NCI-H2196 treated with DMSO at 0.1 percent for 48 hours (cell line): ENCODE results near the gene TRA2B.

Experiments
- DNase-seq: peaks from one replicate; lab custom pipeline; 2025; ENCODE audit not compliant: unreplicated experiment; lab: John Stamatoyannopoulos, UW

Gene TRA2B

DNA sequence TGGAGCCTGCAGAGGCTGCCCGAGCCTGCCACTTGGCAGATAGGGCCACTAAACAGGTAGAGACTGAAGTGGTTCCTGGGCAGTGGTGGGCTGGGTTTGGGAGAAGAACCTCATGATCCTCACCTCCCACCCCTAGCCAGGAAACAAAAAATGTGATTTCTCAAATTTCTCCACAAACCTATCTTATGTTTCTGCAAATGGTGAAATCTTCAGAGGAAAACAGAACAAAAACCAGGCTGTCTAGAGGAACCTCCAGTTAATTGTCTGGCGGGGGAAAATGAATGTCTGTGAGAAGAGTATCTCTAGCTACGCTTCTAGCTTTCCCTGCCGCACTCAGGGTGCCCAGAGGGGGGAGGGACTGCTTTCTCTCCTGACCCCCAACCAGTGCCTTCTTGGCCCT lies 55.9 kb downstream of the TRA2B start:
- no peak for DNase-seq

DNA sequence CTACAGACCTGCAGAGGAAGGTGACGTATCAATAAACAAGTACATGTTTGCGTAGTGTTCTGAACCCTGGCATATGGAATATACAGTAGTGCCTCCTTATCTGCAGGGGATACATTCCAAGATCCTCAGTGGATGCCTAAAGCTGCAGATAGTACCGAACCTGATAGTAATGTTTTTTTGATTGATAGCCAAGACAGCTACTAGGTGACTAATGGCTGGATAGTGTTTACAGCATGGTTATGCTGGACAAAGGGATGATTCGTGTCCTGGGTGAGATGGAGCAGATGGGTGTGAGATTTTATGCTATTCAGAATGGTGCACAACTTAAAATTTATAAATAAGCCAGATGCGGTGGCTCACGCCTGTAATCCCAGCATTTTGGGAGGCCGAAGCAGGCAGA lies 57.2 kb downstream of the TRA2B start:
- DNase-seq = no peak

DNA sequence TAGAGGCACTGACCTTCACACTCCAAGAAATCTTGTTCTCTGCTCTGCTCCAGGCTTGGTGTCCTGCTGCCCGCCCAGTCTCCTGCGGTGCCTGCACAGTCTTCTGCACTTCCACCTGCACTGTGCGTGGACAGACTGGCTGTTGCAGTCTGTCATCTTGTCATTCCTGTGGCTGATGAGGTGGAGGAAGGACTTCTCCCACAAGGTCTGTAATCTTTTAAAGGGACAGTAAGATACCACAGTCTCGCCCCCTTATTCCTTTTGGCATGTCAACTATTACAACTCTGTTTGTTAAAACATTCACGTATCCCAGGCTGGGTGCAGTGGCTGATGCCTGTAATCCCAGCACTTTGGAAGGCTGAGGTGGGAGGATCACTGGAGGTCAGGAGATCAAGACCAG lies 58.9 kb downstream of the TRA2B start:
- no peak for DNase-seq

DNA sequence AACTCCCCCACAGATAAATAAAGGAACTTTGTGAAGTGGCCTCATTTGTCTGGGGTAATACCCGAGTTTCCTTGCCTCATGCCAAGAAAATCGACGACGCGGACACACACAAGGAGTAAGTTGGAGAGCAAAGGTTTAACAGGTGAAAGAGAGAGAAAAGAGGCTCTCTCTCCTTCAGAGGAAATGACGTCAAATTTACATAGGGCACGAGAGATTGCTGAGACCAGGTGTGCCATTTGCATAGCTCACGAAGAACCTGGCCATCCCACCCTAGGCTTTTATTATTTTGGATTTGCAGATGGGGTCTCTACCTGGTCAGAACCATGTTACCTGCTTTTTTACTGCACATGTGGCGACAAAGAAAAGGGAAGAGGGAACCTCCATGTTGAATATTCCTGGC lies 63.7 kb downstream of the TRA2B start:
- DNase-seq = no peak

DNA sequence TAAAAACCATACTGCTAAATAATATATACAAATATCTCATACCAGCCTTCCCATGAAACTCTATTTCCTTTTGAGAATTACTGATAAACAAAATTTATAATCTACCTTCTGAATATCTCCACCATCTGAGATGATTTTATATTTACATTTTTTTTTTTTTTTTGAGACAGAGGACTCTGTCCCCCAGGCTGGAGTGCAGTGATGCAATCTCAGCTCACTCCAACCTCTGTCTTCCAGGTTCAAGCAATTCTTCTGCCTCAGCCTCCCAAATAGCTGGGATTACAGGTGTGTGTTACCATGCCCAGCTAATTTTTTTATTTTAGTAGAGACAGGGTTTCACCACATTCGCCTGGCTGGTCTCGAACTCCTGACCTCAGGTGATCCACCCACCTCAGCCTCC lies 70.2 kb downstream of the TRA2B start:
- no peak for DNase-seq

DNA sequence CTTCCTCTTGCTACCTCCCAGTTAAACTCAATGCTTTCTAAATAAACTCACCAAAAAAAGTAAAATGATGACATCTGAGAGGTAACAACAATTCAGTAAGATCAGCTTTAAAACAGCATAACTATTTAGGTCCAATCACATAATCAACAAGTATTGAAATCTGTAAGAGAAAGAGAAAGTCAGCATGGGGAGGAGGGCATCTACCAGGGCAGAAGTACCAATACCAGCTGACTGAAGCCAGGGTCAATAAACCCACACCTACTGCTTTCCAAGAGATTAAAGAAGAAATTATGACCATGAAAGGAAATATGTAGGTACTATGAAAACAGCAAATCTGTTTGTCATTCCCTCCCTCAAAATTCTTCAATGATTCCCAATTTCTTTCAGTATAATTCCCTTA lies 70.8 kb downstream of the TRA2B start:
- no peak for DNase-seq

GRCh38 chr3:185866555-185866954 lies 71.3 kb downstream of the TRA2B start:
- DNase-seq = no peak
